Fibroblast of lung (primary cell): ENCODE measurements around the gene PDE10A.

ENCODE experiments used
- CTCF ChIP-seq, 2 donors: IDR thresholded peaks in 1 of 2; conservative IDR thresholded peaks in 1 of 2; 1 replicate in 1 of 2; 2 replicates in 1 of 2; pipeline ENCODE4 v1.5.1; 2011 to 2012; ENCODE audit warnings: low read length in 2 of 2, control low read depth in 1 of 2, inconsistent platforms in 1 of 2, low read depth in 1 of 2, mild to moderate bottlenecking in 1 of 2
- EZH2 ChIP-seq: IDR thresholded peaks from 2 replicates; pipeline ENCODE4 v1.5.1; 2012; ENCODE audit warnings: low read length, control low read depth, mild to moderate bottlenecking; ENCODE audit errors: missing control alignments

GRCh38 chr6:165702669-165703068, 39.6 kb upstream of the PDE10A start:
- TF ChIP-seq CTCF (conservative IDR thresholded peaks at IDR 0.05 in 1 of 2, IDR thresholded peaks at IDR 0.05 in 1 of 2; ENCODE audit: low read depth in 1 of 2, low read length in 2 of 2), result no peak
- TF ChIP-seq EZH2, result no peak
